ENCODE data around the gene ABCA10. TPM values are rescaled to one million over a fixed set of nuclear protein-coding genes. Genes with fewer than 3 reads are reported as not detected.
"Not testable (repeated sequence)": the region's sequence is repeated elsewhere in the genome, so short reads cannot be mapped to it uniquely, and the experiment has no call there.

ABCA10 gene, protein sequence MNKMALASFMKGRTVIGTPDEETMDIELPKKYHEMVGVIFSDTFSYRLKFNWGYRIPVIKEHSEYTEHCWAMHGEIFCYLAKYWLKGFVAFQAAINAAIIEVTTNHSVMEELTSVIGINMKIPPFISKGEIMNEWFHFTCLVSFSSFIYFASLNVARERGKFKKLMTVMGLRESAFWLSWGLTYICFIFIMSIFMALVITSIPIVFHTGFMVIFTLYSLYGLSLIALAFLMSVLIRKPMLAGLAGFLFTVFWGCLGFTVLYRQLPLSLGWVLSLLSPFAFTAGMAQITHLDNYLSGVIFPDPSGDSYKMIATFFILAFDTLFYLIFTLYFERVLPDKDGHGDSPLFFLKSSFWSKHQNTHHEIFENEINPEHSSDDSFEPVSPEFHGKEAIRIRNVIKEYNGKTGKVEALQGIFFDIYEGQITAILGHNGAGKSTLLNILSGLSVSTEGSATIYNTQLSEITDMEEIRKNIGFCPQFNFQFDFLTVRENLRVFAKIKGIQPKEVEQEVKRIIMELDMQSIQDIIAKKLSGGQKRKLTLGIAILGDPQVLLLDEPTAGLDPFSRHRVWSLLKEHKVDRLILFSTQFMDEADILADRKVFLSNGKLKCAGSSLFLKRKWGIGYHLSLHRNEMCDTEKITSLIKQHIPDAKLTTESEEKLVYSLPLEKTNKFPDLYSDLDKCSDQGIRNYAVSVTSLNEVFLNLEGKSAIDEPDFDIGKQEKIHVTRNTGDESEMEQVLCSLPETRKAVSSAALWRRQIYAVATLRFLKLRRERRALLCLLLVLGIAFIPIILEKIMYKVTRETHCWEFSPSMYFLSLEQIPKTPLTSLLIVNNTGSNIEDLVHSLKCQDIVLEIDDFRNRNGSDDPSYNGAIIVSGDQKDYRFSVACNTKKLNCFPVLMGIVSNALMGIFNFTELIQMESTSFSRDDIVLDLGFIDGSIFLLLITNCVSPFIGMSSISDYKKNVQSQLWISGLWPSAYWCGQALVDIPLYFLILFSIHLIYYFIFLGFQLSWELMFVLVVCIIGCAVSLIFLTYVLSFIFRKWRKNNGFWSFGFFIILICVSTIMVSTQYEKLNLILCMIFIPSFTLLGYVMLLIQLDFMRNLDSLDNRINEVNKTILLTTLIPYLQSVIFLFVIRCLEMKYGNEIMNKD (N-terminal part only)
- not detected for polyA plus RNA-seq

DNA sequence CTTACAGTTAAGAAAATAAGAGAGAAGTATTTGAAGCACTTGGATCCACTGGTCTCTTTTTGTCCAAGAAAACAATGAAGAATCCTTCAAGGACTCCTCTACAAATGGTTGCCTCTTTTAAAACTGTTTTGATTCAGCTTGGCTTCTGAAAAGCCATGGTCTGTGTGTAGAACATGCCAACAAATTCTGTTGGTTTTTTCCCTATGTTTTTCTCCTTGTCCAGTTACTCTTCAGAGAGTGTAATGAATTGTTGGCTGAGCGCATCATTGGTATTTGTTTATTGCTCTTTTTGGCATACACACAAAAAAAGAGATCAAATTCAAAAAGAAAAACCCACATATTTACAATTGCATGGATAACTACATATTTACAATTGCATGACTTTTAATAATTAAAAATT, at the start of gene ABCA10:
ABCA10 (minus strand) TSS at position 249 of the 400 bp plus-strand sequence. CDS start 3,466 bp downstream, outside the sequence.
- Mint-ChIP-seq H3K27ac (peak within 1 kb of the TSS in 1 of 3 donors; percentile 6), H3K36me3 (peaks cover 3% of the 10 kb centered on the region), H3K27me3 (no peaks in the 10 kb centered on the region), H3K4me1 (peaks cover 16 to 31% (median 22%) of the 10 kb centered on the region in 3 donors), H3K4me3 (peak within 1 kb of the TSS in 2 of 4 donors; percentile 18 to 79), H3K9me3 (peaks cover 0 to 23% (median 3%) of the 10 kb centered on the region in 3 donors)

- not testable (repeated sequence) for H3K4me3 Mint-ChIP-seq, H3K4me1 Mint-ChIP-seq, H3K36me3 Mint-ChIP-seq, H3K27me3 Mint-ChIP-seq, H3K27ac Mint-ChIP-seq, H3K9me3 Mint-ChIP-seq
These were observed 47.7 kb upstream of the ABCA10 start for GRCh38 chr17:69276279-69276678.

DNA sequence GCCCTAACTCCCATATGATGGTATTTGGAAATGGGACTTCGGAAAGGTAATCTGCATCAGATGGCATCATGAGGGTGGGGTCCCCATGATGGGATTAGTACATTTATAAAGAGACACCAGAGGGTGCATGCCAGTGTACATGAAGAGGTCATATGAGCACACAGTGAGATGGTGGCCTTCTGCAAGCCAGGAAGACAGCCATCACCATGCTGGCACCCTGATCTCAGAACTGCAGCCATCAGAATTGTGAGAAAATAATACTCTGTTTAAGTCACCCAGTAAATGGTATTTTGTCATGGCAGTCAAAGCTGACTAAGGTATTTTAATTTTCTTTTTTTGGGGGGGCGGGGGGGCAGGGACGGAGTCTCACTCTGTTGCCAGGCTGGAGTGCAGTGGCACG, 47.1 kb upstream of the ABCA10 start:
- no peaks in the 10 kb centered on the region for H3K27me3 Mint-ChIP-seq
- H3K27ac Mint-ChIP-seq: no peak overlapping the region
- peaks cover 0 to 3% (median 0%) of the 10 kb centered on the region in 3 donors for H3K9me3 Mint-ChIP-seq
- H3K4me1 Mint-ChIP-seq: peaks cover 0 to under 1% (median 0%) of the 10 kb centered on the region in 3 donors
- peaks cover 9% of the 10 kb centered on the region for H3K36me3 Mint-ChIP-seq
- no peak overlapping the region for H3K4me3 Mint-ChIP-seq

DNA sequence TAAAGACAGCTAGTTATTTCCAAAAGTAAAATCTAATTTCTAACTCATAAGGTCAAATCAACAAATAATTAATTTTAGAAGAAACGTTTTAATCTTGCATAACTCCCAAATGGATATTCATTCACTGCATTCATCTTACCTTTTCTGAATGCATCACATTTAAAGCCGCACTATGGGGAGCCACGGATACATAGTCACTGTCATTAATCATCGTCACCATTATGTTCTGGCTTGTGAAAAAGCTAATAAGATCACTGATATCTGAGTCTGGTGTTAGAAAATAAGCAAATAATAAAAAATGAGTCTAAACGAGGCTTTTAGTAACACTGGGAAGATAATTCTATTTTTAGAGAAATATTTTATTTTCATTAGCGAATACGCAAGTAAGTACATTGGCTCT, 42.4 kb upstream of the ABCA10 start:
- Mint-ChIP-seq H3K27ac (no peak overlapping the region), H3K4me1 (no peaks in the 10 kb centered on the region), H3K36me3 (peaks cover 6% of the 10 kb centered on the region), H3K27me3 (no peaks in the 10 kb centered on the region), H3K4me3 (no peak overlapping the region), H3K9me3 (no peaks in the 10 kb centered on the region)

GRCh38 chr17:69269131-69269998, 40.7 kb upstream of the ABCA10 start:
- H3K9me3 Mint-ChIP-seq: peaks cover 0 to 4% (median 0%) of the 10 kb centered on the region in 3 donors
- H3K4me1 Mint-ChIP-seq: no peaks in the 10 kb centered on the region
- H3K27me3 Mint-ChIP-seq: no peaks in the 10 kb centered on the region
- H3K36me3 Mint-ChIP-seq: peaks cover 9% of the 10 kb centered on the region
- no peak overlapping the region for H3K4me3 Mint-ChIP-seq
- H3K27ac Mint-ChIP-seq: peak overlapping the region in 1 of 3 donors; percentile 26

- H3K4me3 Mint-ChIP-seq: no peak overlapping the region
- no peaks in the 10 kb centered on the region for H3K4me1 Mint-ChIP-seq
- H3K36me3 Mint-ChIP-seq: peaks cover 5% of the 10 kb centered on the region
- H3K27ac Mint-ChIP-seq: no peak overlapping the region
- H3K27me3 Mint-ChIP-seq: no peaks in the 10 kb centered on the region
- peaks cover 0 to 4% (median 0%) of the 10 kb centered on the region in 3 donors for H3K9me3 Mint-ChIP-seq
These were observed 40.0 kb upstream of the ABCA10 start for GRCh38 chr17:69268543-69269014.

GRCh38 chr17:69267219-69267618, 38.6 kb upstream of the ABCA10 start:
- Mint-ChIP-seq H3K9me3 (peaks cover 0 to 4% (median 0%) of the 10 kb centered on the region in 3 donors), H3K4me1 (no peaks in the 10 kb centered on the region), H3K27ac (no peak overlapping the region), H3K27me3 (no peaks in the 10 kb centered on the region), H3K36me3 (peaks cover 5% of the 10 kb centered on the region), H3K4me3 (no peak overlapping the region)

DNA sequence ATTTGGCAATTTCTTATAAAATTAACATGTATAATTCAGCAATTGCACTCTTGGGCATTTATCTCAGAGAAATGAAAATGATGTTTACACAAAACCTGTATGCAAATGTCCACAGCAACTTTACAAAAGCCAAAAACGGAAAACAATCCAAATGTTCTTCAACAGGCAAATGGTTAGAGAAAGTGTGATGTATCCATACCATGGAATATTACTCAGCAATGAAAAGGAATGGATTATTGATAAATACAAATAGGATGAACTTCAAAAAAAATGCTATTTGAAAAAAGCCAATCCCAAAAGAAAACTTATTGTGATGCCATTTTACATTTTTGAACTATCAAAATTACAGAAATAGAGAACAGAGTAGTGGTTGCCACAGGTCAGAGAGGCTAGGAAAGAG, 37.2 kb upstream of the ABCA10 start:
- H3K9me3 Mint-ChIP-seq: peaks cover 0 to 4% (median 0%) of the 10 kb centered on the region in 3 donors
- H3K27me3 Mint-ChIP-seq: no peaks in the 10 kb centered on the region
- no peak overlapping the region for H3K27ac Mint-ChIP-seq
- H3K4me3 Mint-ChIP-seq: no peak overlapping the region
- H3K4me1 Mint-ChIP-seq: no peaks in the 10 kb centered on the region
- peaks cover 4% of the 10 kb centered on the region for H3K36me3 Mint-ChIP-seq

DNA sequence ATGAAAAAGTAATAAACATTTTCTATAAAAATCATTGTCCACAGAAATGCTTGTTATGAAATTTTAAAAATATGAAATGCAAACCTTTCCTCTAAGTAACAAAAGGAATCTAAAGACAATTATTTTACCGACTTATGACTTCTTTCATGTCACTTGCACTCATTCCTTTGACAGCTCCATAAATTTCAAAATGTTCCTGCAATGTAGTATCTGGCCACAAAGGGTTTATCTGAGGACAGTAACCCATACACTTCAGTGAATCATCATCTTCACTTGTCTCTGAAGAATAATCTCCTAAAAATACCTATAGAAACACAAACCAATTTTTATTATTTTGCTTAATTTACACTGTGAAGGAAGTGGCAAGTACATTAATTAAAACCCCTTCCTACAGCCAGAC, 25.6 kb upstream of the ABCA10 start:
- H3K4me1 Mint-ChIP-seq: no peaks in the 10 kb centered on the region
- H3K36me3 Mint-ChIP-seq: peaks cover 2% of the 10 kb centered on the region
- H3K27ac Mint-ChIP-seq: no peak overlapping the region
- no peaks in the 10 kb centered on the region for H3K9me3 Mint-ChIP-seq
- H3K4me3 Mint-ChIP-seq: no peak overlapping the region
- no peaks in the 10 kb centered on the region for H3K27me3 Mint-ChIP-seq

DNA sequence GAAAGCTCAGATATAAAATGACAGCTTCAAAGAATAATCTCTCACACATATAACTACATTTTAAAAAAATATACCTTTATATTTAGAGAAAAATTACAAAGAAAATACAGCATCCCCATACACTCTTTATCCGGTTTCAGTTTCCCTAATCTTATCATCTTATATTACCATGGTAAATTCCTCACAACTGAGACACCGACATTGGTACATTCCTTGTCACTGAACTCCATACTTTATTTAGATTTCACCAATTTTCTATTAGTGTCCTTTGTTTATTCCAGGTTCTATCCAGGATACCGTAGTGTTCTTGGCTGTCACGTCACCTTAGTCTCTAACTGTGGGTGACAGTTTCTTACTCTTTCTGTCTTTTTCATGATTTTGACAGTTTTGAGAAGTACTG, 22.0 kb upstream of the ABCA10 start:
- Mint-ChIP-seq H3K4me1 (no peaks in the 10 kb centered on the region), H3K9me3 (no peaks in the 10 kb centered on the region), H3K4me3 (no peak overlapping the region), H3K36me3 (peaks cover 1% of the 10 kb centered on the region), H3K27ac (no peak overlapping the region), H3K27me3 (no peaks in the 10 kb centered on the region)

GRCh38 chr17:69246726-69247375, 18.2 kb upstream of the ABCA10 start:
- peaks cover 1% of the 10 kb centered on the region for H3K36me3 Mint-ChIP-seq
- H3K4me1 Mint-ChIP-seq: no peaks in the 10 kb centered on the region
- no peak overlapping the region for H3K27ac Mint-ChIP-seq
- no peaks in the 10 kb centered on the region for H3K9me3 Mint-ChIP-seq
- no peaks in the 10 kb centered on the region for H3K27me3 Mint-ChIP-seq
- no peak overlapping the region for H3K4me3 Mint-ChIP-seq

DNA sequence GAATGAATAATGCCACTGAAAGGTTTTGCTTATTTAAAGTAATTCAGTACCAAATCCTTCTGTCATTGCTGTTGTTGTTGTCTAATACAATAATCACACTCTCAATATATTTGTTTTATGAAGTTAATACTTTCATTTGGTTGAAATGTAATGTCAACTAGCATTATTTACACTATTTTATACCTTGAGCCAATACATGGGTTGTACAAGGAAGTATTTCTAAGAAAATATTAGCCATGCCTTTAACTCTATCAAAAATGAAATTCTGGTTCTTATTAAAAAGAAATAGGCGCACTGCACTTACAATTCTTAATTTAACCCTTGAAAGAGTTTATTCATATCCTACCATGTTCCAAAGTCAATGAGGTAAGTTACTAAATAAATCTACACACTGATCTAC, 17.6 kb upstream of the ABCA10 start:
- Mint-ChIP-seq H3K9me3 (no peaks in the 10 kb centered on the region), H3K36me3 (peaks cover 4% of the 10 kb centered on the region), H3K27me3 (no peaks in the 10 kb centered on the region), H3K4me3 (no peak overlapping the region), H3K27ac (no peak overlapping the region), H3K4me1 (no peaks in the 10 kb centered on the region)

DNA sequence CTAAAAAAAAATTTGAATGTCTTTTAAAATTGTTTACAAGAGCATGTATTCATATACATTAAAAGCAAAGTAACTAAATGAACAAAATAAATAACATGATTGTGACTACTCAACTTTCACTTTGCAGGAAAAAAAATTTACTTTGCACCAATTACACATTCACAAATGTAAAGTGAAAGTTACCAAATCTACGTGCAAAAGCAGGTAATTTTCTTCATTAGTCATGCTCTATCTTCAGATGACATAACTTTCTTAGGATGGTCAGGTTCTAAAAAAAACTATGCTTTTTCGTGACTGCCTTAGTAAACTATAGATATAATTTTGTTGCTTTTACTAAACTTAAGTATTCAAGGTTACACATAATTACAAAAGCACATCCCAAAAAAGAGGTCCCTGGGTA, 17.0 kb upstream of the ABCA10 start:
- Mint-ChIP-seq H3K36me3 (peaks cover 4% of the 10 kb centered on the region), H3K4me3 (no peak overlapping the region), H3K4me1 (no peaks in the 10 kb centered on the region), H3K27ac (no peak overlapping the region), H3K9me3 (no peaks in the 10 kb centered on the region), H3K27me3 (no peaks in the 10 kb centered on the region)
